GM23338 (cell line): ENCODE results near the gene TRH. TPM values are rescaled to one million over a fixed set of nuclear protein-coding genes. Genes with fewer than 3 reads are reported as not detected.
"Not testable (repeated sequence)": the region's sequence is repeated elsewhere in the genome, so short reads cannot be mapped to it uniquely, and the experiment has no call there.

Source experiments
- ATAC-seq: fragments of 200-7000 bp; cut with Tn5 transposase; 3 replicates; pipeline ENCODE4 v1.9.1; 2020
- DNase-seq: peaks from one replicate; pipeline ENCODE4 v3.0.0-alpha.2; 2015; ENCODE audit warnings: low spot score
- H2AFZ ChIP-seq: fragments of 200-600 bp; sonication (generic); 2 replicates; pipeline ENCODE4 v1.8.0; 2016; ENCODE audit warnings: antibody characterized with exemption, mild to moderate bottlenecking, moderate library complexity
- H3F3A ChIP-seq: fragments of 200-600 bp; sonication (generic); replicated peaks from 2 replicates; pipeline ENCODE4 v1.8.0; 2017; ENCODE audit warnings: antibody characterized with exemption, mixed run types, low read depth
- H3K27ac ChIP-seq: fragments of 200-600 bp; sonication (generic); 2 replicates; pipeline ENCODE4 v1.6.1; 2016; ENCODE audit warnings: low read depth
- H3K27me3 ChIP-seq: fragments of 200-600 bp; sonication (generic); 2 replicates; pipeline ENCODE4 v1.8.0; 2016; ENCODE audit warnings: mild to moderate bottlenecking, mixed run types, moderate library complexity; ENCODE audit not compliant: insufficient read depth
- H3K36me3 ChIP-seq: fragments of 200-600 bp; sonication (generic); 2 replicates; pipeline ENCODE4 v1.8.0; 2016; ENCODE audit warnings: mild to moderate bottlenecking; ENCODE audit not compliant: insufficient read depth
- H3K4me1 ChIP-seq: fragments of 200-600 bp; sonication (generic); 2 replicates; pipeline ENCODE4 v1.8.0; 2016; ENCODE audit warnings: mild to moderate bottlenecking, moderate library complexity; ENCODE audit not compliant: insufficient read depth
- H3K4me2 ChIP-seq: fragments of 200-600 bp; sonication (generic); 2 replicates; pipeline ENCODE4 v1.7.1; 2017; ENCODE audit warnings: mixed run types
- H3K4me3 ChIP-seq: fragments of 200-600 bp; sonication (generic); 2 replicates; pipeline ENCODE4 v1.6.1; 2016; ENCODE audit warnings: mixed run types
- H3K79me2 ChIP-seq: fragments of 200-600 bp; sonication (generic); replicated peaks from 2 replicates; pipeline ENCODE4 v1.8.0; 2017; ENCODE audit warnings: mild to moderate bottlenecking; ENCODE audit not compliant: insufficient read depth
- H3K9me2 ChIP-seq: fragments of 200-600 bp; sonication (generic); 2 replicates; pipeline ENCODE4 v1.8.0; 2017; ENCODE audit not compliant: insufficient read depth
- H4K20me1 ChIP-seq: fragments of 200-600 bp; sonication (generic); replicated peaks from 2 replicates; pipeline ENCODE4 v1.8.0; 2017; ENCODE audit warnings: mild to moderate bottlenecking; ENCODE audit not compliant: insufficient read depth
- H3K27ac Mint-ChIP-seq: 2 replicates; pipeline ENCODE4 v1.8.0; 2020; ENCODE audit warnings: inconsistent platforms, mild to moderate bottlenecking, moderate library complexity, mixed read lengths
- H3K27me3 Mint-ChIP-seq: 3 replicates; pipeline ENCODE4 v1.8.0; 2022; ENCODE audit warnings: low read depth, mild to moderate bottlenecking, moderate library complexity, mixed read lengths, inconsistent platforms; ENCODE audit not compliant: insufficient read depth, poor library complexity
- H3K36me3 Mint-ChIP-seq: 3 replicates; pipeline ENCODE4 v1.8.0; 2021; ENCODE audit warnings: low read depth, mild to moderate bottlenecking, inconsistent platforms, moderate library complexity, mixed read lengths
- H3K4me1 Mint-ChIP-seq: 3 replicates; pipeline ENCODE4 v1.8.0; 2020; ENCODE audit warnings: mild to moderate bottlenecking, inconsistent platforms, mixed read lengths
- H3K4me3 Mint-ChIP-seq: 3 replicates; pipeline ENCODE4 v1.8.0; 2021; ENCODE audit warnings: moderate library complexity, mild to moderate bottlenecking, inconsistent platforms, mixed read lengths
- H3K9me3 Mint-ChIP-seq: 3 replicates; pipeline ENCODE4 v1.8.0; 2020; ENCODE audit warnings: moderate library complexity, mild to moderate bottlenecking, inconsistent platforms, mixed read lengths
- POLR2AphosphoS5 ChIP-seq: IDR thresholded peaks from 2 replicates; pipeline ENCODE4 v1.6.1; 2016; ENCODE audit warnings: antibody characterized with exemption, low read depth
- ZNF331 ChIP-seq: fragments of 250-450 bp; sonication (Bioruptor Pico); IDR thresholded peaks from 2 replicates; pipeline ENCODE4 v1.5.0; 2020; ENCODE audit warnings: low read depth, mild to moderate bottlenecking, moderate library complexity
- polyA plus RNA-seq: library from polyadenylated mRNA; unstranded; fragments of >200 nt; fragmentation: Nextera tagmentation; extraction: Ambion mirVana; gene quantifications from 2 replicates; pipeline ENCODE4 v1.2.1, GENCODE V29; 2016
- total RNA-seq: library from RNA; depleted of rRNA; stranded (reverse); fragments of >200 nt; shearing (Covaris generic); gene quantifications from 2 replicates; pipeline ENCODE4 v1.2.3, GENCODE V29; 2014
- TF ChIP-seq, protein P1 (sequence below): fragments of 250-450 bp; sonication (Bioruptor Pico); IDR thresholded peaks from 2 replicates; pipeline ENCODE4 v1.5.0; 2020; ENCODE audit warnings: mild to moderate bottlenecking, moderate library complexity

TRH gene
- total and polyA plus RNA-seq, 2 experiments from 2014 or later: 0.28 TPM; not detected in 1

- not testable (repeated sequence) for H3K36me3 Mint-ChIP-seq, H3K36me3 ChIP-seq, H3K27ac Mint-ChIP-seq, H3F3A ChIP-seq, H4K20me1 ChIP-seq, H3K4me3 Mint-ChIP-seq, H3K4me3 ChIP-seq, H3K27me3 ChIP-seq, H3K4me1 ChIP-seq, H3K79me2 ChIP-seq, ATAC-seq, H3K4me2 ChIP-seq, H3K9me2 ChIP-seq, H3K4me1 Mint-ChIP-seq, H3K27ac ChIP-seq, H2AFZ ChIP-seq
- peak; percentile 46 for DNase-seq
- Mint-ChIP-seq H3K27me3 (peaks cover 13% of the 10 kb centered on the region), H3K9me3 (peaks cover 11% of the 10 kb centered on the region)
Observed at GRCh38 chr3:130012108-130012507, 37.6 kb downstream of the TRH start.

GRCh38 chr3:130013246-130013645, 38.7 kb downstream of the TRH start:
- H3K4me2 ChIP-seq, H3K4me3 Mint-ChIP-seq, H3K36me3 Mint-ChIP-seq, H3K4me1 Mint-ChIP-seq, H3K79me2 ChIP-seq, H3K27ac ChIP-seq, ATAC-seq, H3K4me3 ChIP-seq, H3K27me3 ChIP-seq, H3K36me3 ChIP-seq, H3F3A ChIP-seq, H3K9me2 ChIP-seq, DNase-seq, H2AFZ ChIP-seq, H3K27ac Mint-ChIP-seq, H3K27me3 Mint-ChIP-seq, H3K4me1 ChIP-seq, H4K20me1 ChIP-seq: not testable (repeated sequence)
- H3K9me3 Mint-ChIP-seq: peaks cover 11% of the 10 kb centered on the region

GRCh38 chr3:130014526-130014925, 40.0 kb downstream of the TRH start:
- Mint-ChIP-seq H3K4me3 (no peak overlapping the region), H3K27me3 (peaks cover 11% of the 10 kb centered on the region), H3K9me3 (peaks cover 11% of the 10 kb centered on the region), H3K4me1 (no peaks in the 10 kb centered on the region), H3K27ac (no peak overlapping the region), H3K36me3 (peaks cover 3% of the 10 kb centered on the region; the same call in 1 of the 3 replicates)
- Histone ChIP-seq H3K36me3 (no peaks in the 10 kb centered on the region), H3K27ac (no peak overlapping the region), H3K9me2 (no peaks in the 10 kb centered on the region), H3K4me3 (no peak overlapping the region), H3K4me1 (no peaks in the 10 kb centered on the region), H3K4me2 (no peak overlapping the region), H4K20me1 (no peaks in the 10 kb centered on the region), H2AFZ (no peak overlapping the region), H3K27me3 (no peaks in the 10 kb centered on the region), H3F3A (no peaks in the 10 kb centered on the region), H3K79me2 (no peaks in the 10 kb centered on the region)
- no peak for TF ChIP-seq ZNF331
- no peak for TF ChIP-seq POLR2AphosphoS5
- TF ChIP-seq, protein P1, sequence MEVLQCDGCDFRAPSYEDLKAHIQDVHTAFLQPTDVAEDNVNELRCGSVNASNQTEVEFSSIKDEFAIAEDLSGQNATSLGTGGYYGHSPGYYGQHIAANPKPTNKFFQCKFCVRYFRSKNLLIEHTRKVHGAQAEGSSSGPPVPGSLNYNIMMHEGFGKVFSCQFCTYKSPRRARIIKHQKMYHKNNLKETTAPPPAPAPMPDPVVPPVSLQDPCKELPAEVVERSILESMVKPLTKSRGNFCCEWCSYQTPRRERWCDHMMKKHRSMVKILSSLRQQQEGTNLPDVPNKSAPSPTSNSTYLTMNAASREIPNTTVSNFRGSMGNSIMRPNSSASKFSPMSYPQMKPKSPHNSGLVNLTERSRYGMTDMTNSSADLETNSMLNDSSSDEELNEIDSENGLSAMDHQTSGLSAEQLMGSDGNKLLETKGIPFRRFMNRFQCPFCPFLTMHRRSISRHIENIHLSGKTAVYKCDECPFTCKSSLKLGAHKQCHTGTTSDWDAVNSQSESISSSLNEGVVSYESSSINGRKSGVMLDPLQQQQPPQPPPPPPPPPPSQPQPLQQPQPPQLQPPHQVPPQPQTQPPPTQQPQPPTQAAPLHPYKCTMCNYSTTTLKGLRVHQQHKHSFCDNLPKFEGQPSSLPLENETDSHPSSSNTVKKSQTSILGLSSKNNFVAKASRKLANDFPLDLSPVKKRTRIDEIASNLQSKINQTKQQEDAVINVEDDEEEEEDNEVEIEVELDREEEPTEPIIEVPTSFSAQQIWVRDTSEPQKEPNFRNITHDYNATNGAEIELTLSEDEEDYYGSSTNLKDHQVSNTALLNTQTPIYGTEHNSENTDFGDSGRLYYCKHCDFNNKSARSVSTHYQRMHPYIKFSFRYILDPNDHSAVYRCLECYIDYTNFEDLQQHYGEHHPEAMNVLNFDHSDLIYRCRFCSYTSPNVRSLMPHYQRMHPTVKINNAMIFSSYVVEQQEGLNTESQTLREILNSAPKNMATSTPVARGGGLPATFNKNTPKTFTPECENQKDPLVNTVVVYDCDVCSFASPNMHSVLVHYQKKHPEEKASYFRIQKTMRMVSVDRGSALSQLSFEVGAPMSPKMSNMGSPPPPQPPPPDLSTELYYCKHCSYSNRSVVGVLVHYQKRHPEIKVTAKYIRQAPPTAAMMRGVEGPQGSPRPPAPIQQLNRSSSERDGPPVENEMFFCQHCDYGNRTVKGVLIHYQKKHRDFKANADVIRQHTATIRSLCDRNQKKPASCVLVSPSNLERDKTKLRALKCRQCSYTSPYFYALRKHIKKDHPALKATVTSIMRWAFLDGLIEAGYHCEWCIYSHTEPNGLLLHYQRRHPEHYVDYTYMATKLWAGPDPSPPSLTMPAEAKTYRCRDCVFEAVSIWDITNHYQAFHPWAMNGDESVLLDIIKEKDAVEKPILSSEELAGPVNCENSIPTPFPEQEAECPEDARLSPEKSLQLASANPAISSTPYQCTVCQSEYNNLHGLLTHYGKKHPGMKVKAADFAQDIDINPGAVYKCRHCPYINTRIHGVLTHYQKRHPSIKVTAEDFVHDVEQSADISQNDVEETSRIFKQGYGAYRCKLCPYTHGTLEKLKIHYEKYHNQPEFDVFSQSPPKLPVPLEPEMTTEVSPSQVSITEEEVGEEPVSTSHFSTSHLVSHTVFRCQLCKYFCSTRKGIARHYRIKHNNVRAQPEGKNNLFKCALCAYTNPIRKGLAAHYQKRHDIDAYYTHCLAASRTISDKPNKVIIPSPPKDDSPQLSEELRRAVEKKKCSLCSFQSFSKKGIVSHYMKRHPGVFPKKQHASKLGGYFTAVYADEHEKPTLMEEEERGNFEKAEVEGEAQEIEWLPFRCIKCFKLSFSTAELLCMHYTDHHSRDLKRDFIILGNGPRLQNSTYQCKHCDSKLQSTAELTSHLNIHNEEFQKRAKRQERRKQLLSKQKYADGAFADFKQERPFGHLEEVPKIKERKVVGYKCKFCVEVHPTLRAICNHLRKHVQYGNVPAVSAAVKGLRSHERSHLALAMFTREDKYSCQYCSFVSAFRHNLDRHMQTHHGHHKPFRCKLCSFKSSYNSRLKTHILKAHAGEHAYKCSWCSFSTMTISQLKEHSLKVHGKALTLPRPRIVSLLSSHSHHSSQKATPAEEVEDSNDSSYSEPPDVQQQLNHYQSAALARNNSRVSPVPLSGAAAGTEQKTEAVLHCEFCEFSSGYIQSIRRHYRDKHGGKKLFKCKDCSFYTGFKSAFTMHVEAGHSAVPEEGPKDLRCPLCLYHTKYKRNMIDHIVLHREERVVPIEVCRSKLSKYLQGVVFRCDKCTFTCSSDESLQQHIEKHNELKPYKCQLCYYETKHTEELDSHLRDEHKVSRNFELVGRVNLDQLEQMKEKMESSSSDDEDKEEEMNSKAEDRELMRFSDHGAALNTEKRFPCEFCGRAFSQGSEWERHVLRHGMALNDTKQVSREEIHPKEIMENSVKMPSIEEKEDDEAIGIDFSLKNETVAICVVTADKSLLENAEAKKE (CRISPR knock-in tag): no peak
- ATAC-seq (no peak), DNase-seq (no peak)

DNA sequence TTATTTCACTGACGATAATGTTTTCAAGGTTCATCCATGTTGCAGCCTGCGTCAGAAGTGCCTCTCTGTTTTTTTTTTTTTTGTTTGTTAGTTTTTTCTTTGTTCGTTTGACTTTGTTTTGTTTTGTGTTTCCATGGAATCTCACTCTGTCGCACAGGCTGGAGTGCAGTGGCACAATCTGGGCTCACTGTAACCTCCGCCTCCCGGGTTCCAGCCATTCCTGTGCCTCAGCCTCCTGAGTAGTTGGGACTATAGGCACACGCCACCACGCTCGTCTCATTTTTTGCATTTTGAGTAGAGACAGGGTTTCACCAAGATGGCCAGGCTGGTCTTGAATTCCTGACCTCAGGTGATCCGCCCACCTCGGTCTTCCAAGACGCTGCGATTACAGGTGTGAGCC, 43.1 kb downstream of the TRH start:
- H3K27me3 ChIP-seq, H3K79me2 ChIP-seq, H3F3A ChIP-seq, H3K4me1 Mint-ChIP-seq, H3K4me3 ChIP-seq, H3K9me3 Mint-ChIP-seq, H2AFZ ChIP-seq, H3K27me3 Mint-ChIP-seq, H3K36me3 ChIP-seq, H3K27ac ChIP-seq, H3K27ac Mint-ChIP-seq, H3K4me2 ChIP-seq, H4K20me1 ChIP-seq, H3K9me2 ChIP-seq, DNase-seq, H3K36me3 Mint-ChIP-seq, ATAC-seq, H3K4me1 ChIP-seq, H3K4me3 Mint-ChIP-seq: not testable (repeated sequence)
